Lower leg skin (tissue), 3 donors: ENCODE measurements around the gene PLPPR2.

ENCODE experiments used
- POLR2A ChIP-seq, 2 donors: fragments of 450-650 bp; IDR thresholded peaks; one replicate each; pipeline ENCODE4 v1.6.1; 2016 to 2017; ENCODE audit warnings: antibody characterized with exemption in 2 of 2, mild to moderate bottlenecking in 1 of 2, moderate library complexity in 1 of 2
- TF ChIP-seq, protein P1 (sequence below), 3 donors: fragments of 450-650 bp; IDR thresholded peaks; one replicate each; pipeline ENCODE4 v1.5.1; 2016; ENCODE audit warnings: antibody characterized with exemption in 3 of 3, mild to moderate bottlenecking in 3 of 3, moderate library complexity in 2 of 3

DNA sequence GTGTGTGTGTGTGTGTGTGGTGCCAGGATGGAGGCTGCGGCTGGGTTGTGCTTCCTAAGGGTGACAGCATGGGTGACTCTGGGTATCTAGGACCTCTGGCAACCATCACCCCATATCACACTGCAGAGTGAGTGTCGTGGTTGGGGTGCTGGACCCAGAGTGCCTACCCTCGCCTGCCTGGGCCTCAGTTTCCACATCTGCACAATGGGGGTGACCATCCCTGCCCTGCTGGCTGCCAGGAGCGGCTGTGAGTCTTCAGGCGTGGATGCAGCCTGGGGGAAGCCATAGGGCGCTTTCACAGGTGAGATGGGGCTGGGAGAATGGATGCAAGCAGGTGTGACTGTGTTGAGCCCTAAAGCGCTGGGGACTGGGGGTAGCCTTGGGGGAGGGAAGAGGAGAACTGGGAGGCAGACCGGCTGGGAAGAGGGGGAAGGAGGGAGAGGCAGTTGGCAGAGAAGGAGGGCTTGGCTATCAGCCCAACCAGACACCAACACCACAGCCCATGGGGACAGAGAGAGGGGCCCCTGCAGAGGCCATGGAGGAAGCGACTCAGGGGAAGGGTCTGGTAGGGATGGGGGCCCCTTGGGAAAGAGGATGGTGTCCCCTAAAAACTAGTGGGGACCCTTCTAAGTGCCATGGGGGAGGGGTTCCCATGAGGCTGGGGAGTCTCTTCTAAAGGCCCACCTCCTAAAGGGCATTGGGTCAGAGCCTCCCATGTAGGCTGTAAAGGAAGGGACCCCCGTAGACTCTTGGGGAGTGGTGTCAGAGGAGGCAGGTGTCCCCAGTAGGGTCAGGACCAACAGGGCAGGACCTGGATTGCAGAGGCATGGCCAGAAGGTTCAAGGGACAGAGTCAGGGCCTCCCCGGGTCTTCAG, 1.7 kb downstream of the PLPPR2 start:
- TF ChIP-seq, protein P1, sequence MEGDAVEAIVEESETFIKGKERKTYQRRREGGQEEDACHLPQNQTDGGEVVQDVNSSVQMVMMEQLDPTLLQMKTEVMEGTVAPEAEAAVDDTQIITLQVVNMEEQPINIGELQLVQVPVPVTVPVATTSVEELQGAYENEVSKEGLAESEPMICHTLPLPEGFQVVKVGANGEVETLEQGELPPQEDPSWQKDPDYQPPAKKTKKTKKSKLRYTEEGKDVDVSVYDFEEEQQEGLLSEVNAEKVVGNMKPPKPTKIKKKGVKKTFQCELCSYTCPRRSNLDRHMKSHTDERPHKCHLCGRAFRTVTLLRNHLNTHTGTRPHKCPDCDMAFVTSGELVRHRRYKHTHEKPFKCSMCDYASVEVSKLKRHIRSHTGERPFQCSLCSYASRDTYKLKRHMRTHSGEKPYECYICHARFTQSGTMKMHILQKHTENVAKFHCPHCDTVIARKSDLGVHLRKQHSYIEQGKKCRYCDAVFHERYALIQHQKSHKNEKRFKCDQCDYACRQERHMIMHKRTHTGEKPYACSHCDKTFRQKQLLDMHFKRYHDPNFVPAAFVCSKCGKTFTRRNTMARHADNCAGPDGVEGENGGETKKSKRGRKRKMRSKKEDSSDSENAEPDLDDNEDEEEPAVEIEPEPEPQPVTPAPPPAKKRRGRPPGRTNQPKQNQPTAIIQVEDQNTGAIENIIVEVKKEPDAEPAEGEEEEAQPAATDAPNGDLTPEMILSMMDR (IDR thresholded peaks at IDR 0.05): no peak
- no peak for TF ChIP-seq POLR2A (IDR thresholded peaks at IDR 0.05)
